IMR-90 (cell line): Measurements from ENCODE around the gene RFX6. TPM values are rescaled to one million over a fixed set of nuclear protein-coding genes. Genes with fewer than 3 reads are reported as not detected.

Experiments
- ATAC-seq: fragments of 200-7000 bp; cut with Tn5 transposase; 2 replicates; pipeline ENCODE4 v1.9.1; 2020; ENCODE audit warnings: low read depth, mild to moderate bottlenecking, moderate library complexity
- BruUV-seq: library from RNA; stranded (reverse); fragments of 400-500 nt; replicated peaks from 2 replicates; lab custom pipeline; 2021; lab: Mats Ljungman, UMichigan
- CTCF ChIA-PET: fragments of 300-600 bp; formaldehyde crosslinking; extraction: SDS; loops from one replicate; lab custom pipeline; 2021; ENCODE audit warnings: antibody characterized with exemption; lab: Yijun Ruan, JAX
- POLR2A ChIA-PET: fragments of 300-600 bp; sonication (Branson Sonifier 250); formaldehyde crosslinking; loops from one replicate; lab custom pipeline; 2022; ENCODE audit warnings: antibody characterized with exemption; ENCODE audit not compliant: unreplicated experiment; lab: Charles Lee
- DNase-seq: peaks from one replicate; pipeline ENCODE4 v3.0.0; 2013
- H2AFZ ChIP-seq: replicated peaks from 2 replicates; pipeline ENCODE3; 2013; ENCODE audit warnings: low read length, mild to moderate bottlenecking; ENCODE audit not compliant: poor library complexity
- H2AK5ac ChIP-seq: 2 replicates; pipeline ENCODE4 v1.6.1; 2013; ENCODE audit warnings: low read depth, low read length, inconsistent platforms
- H2AK9ac ChIP-seq: replicated peaks from 2 replicates; pipeline ENCODE3; 2013; ENCODE audit warnings: mild to moderate bottlenecking, low read depth, low read length, moderate library complexity; ENCODE audit not compliant: poor library complexity
- H2BK120ac ChIP-seq: 2 replicates; pipeline ENCODE4 v1.6.1; 2013; ENCODE audit warnings: low read depth, low read length, inconsistent platforms
- H2BK15ac ChIP-seq: 3 replicates; pipeline ENCODE4 v1.6.1; 2013; ENCODE audit warnings: low read depth, low read length, inconsistent platforms
- H2BK20ac ChIP-seq: 2 replicates; pipeline ENCODE4 v1.6.1; 2013; ENCODE audit warnings: low read depth, mild to moderate bottlenecking, inconsistent platforms, low read length, moderate library complexity
- H2BK5ac ChIP-seq: 2 replicates; pipeline ENCODE4 v1.6.1; 2013; ENCODE audit warnings: mild to moderate bottlenecking, low read depth, low read length, inconsistent platforms; ENCODE audit not compliant: poor library complexity, severe bottlenecking
- H3K14ac ChIP-seq: replicated peaks from 2 replicates; pipeline ENCODE4 v1.6.1; 2013; ENCODE audit warnings: low read depth, low read length, inconsistent platforms
- H3K18ac ChIP-seq: 2 replicates; pipeline ENCODE4 v1.6.1; 2013; ENCODE audit warnings: low read depth, low read length, control low read depth
- H3K23ac ChIP-seq: 2 replicates; pipeline ENCODE4 v1.6.1; 2013; ENCODE audit warnings: low read depth, low read length, inconsistent platforms
- H3K27ac ChIP-seq: 2 replicates; pipeline ENCODE4 v1.5.1; 2013; ENCODE audit warnings: mild to moderate bottlenecking, control low read depth, low read length; ENCODE audit not compliant: insufficient read depth
- H3K27me3 ChIP-seq: 2 replicates; pipeline ENCODE4 v1.6.1; 2013; ENCODE audit warnings: low read length; ENCODE audit not compliant: control insufficient read depth, insufficient read depth
- H3K36me3 ChIP-seq: 2 replicates; pipeline ENCODE4 v1.6.1; 2013; ENCODE audit warnings: low read length, mixed read lengths; ENCODE audit not compliant: control insufficient read depth, insufficient read depth
- H3K4ac ChIP-seq: 2 replicates; pipeline ENCODE4 v1.6.1; 2013; ENCODE audit warnings: low read depth, low read length, inconsistent platforms
- H3K4me1 ChIP-seq: 2 replicates; pipeline ENCODE4 v1.6.1; 2013; ENCODE audit warnings: low read length, mixed read lengths; ENCODE audit not compliant: control insufficient read depth, insufficient read depth
- H3K4me2 ChIP-seq: 2 replicates; pipeline ENCODE4 v1.6.1; 2013; ENCODE audit warnings: low read depth, mild to moderate bottlenecking, control low read depth, low read length, moderate library complexity
- H3K4me3 ChIP-seq: 2 replicates; pipeline ENCODE4 v1.5.1; 2013; ENCODE audit warnings: low read depth, mild to moderate bottlenecking, control low read depth, low read length, moderate library complexity; ENCODE audit not compliant: insufficient read depth
- H3K56ac ChIP-seq: 2 replicates; pipeline ENCODE4 v1.6.1; 2013; ENCODE audit warnings: low read length, inconsistent platforms; ENCODE audit not compliant: insufficient read depth; ENCODE audit errors: extremely low read depth
- H3K79me1 ChIP-seq, 2 experiments: 2 replicates each; pipeline ENCODE4 v1.6.1; 2013; ENCODE audit warnings: low read length in 2 of 2, inconsistent platforms in 1 of 2, low read depth in 1 of 2
- H3K9ac ChIP-seq: 2 replicates; pipeline ENCODE4 v1.6.1; 2013; ENCODE audit warnings: low read depth, low read length, control low read depth
- H3K9me1 ChIP-seq: 2 replicates; pipeline ENCODE4 v1.6.1; 2013; ENCODE audit warnings: low read length, inconsistent platforms; ENCODE audit not compliant: insufficient read depth
- H3K9me3 ChIP-seq: 2 replicates; pipeline ENCODE4 v1.6.1; 2013; ENCODE audit warnings: low read length; ENCODE audit not compliant: control insufficient read depth, insufficient read depth
- H4K20me1 ChIP-seq: 2 replicates; pipeline ENCODE4 v1.6.1; 2013; ENCODE audit warnings: low read length, inconsistent platforms; ENCODE audit not compliant: insufficient read depth
- H4K5ac ChIP-seq: 2 replicates; pipeline ENCODE4 v1.6.1; 2013; ENCODE audit warnings: mild to moderate bottlenecking, low read depth, low read length, control low read depth
- H4K8ac ChIP-seq, 2 experiments: 2 replicates each; pipeline ENCODE4 v1.6.1; 2013; ENCODE audit warnings: low read depth in 2 of 2, low read length in 2 of 2, control low read depth in 1 of 2, inconsistent platforms in 1 of 2
- H4K91ac ChIP-seq: 2 replicates; pipeline ENCODE4 v1.6.1; 2013; ENCODE audit warnings: low read depth, low read length, inconsistent platforms; ENCODE audit not compliant: insufficient read depth
- CTCF ChIP-seq: conservative IDR thresholded peaks from 2 replicates; pipeline ENCODE4 v1.5.1; 2012; ENCODE audit warnings: mild to moderate bottlenecking, low read depth, low read length, improper control_type of control experiment
- RFX5 ChIP-seq: IDR thresholded peaks from 2 replicates; pipeline ENCODE4 v1.8.0; 2012; ENCODE audit warnings: low read depth, mild to moderate bottlenecking, low read length, moderate library complexity
- USF2 ChIP-seq: fragments of 150-350 bp; IDR thresholded peaks from 2 replicates; pipeline ENCODE4 v1.6.1; 2017; ENCODE audit warnings: mild to moderate bottlenecking, antibody characterized with exemption, low read length, low read depth
- WGBS, 2 experiments: methylation state at CpG; one replicate each; pipeline versions ENCODE4 v1.1.5 to v1.1.7; 2013; ENCODE audit warnings: missing lambda C conversion rate in 2 of 2; ENCODE audit not compliant: insufficient read length in 1 of 2; ENCODE audit errors: extremely low coverage in 2 of 2; 5-methylcytosine and 5-hydroxymethylcytosine counted together
- dilution Hi-C: fragments of 300-500 bp; cut with HindIII; formaldehyde crosslinking; loops from one replicate; pipeline ENCODE4 v1.14.3; 2018; ENCODE audit warnings: low sequenced_read_pairs; ENCODE audit not compliant: unreplicated experiment
- in situ Hi-C: fragments of 300-500 bp; cut with MboI; formaldehyde crosslinking; loops from 3 replicates; pipeline ENCODE4 v1.14.3; 2019; ENCODE audit warnings: low sequenced_read_pairs, inconsistent platforms, mixed read lengths
- intact Hi-C: fragments of 100-400 bp; cut with micrococcal nuclease; formaldehyde crosslinking; loops from 2 replicates; pipeline ENCODE4 v1.10.0; 2022
- polyA plus RNA-seq, 3 experiments: library from polyadenylated mRNA; depleted of rRNA; stranded (reverse); fragments of >200 nt; gene quantifications; 2 replicates each; pipeline ENCODE4 v1.2.3, GENCODE V29; 2012; ENCODE audit warnings: low replicate concordance in 1 of 3
- total RNA-seq: library from RNA; depleted of rRNA; stranded (reverse); fragments of >200 nt; gene quantifications from 2 replicates; pipeline ENCODE4 v1.2.3, GENCODE V29; 2012

The RFX6 gene
- total and polyA plus RNA-seq, 2 of the 4 experiments (the other 2 are of a cell fraction), result not detected

GRCh38 chr6:116894669-116895068, 17.6 kb downstream of the RFX6 start:
- Histone ChIP-seq H3K23ac (no peak overlapping the region), H4K20me1 (no peaks in the 10 kb centered on the region), H3K4me1 (no peaks in the 10 kb centered on the region), H3K27me3 (no peaks in the 10 kb centered on the region), H3K36me3 (no peaks in the 10 kb centered on the region), H2AK9ac (no peak overlapping the region), H3K9ac (no peak overlapping the region), H4K8ac (no peak overlapping the region), H3K9me3 (no peaks in the 10 kb centered on the region), H2BK120ac (no peak overlapping the region), H4K91ac (no peak overlapping the region), H2BK20ac (no peak overlapping the region), H4K5ac (no peak overlapping the region), H3K79me1 (no peaks in the 10 kb centered on the region), H3K4ac (no peak overlapping the region), H2AK5ac (no peak overlapping the region), H3K4me2 (no peak overlapping the region), H3K4me3 (no peak overlapping the region), H2BK5ac (no peak overlapping the region), H2BK15ac (no peak overlapping the region), H3K9me1 (no peaks in the 10 kb centered on the region), H2AFZ (no peak overlapping the region), H3K27ac (no peak overlapping the region), H3K18ac (no peak overlapping the region), H3K56ac (no peak overlapping the region), H3K14ac (no peak overlapping the region)
- CTCF ChIA-PET, result no interaction called here
- no peak for DNase-seq
- WGBS, 2 experiments, result no CpG with 5 or more reads among the region's 1 CpG
- dilution Hi-C loops (no loop called here), intact Hi-C loops (no loop called here), in situ Hi-C loops (no loop called here)
- TF ChIP-seq RFX5 (no peak), CTCF (no peak), USF2 (no peak)
- ATAC-seq, result no peak
- POLR2A ChIA-PET, result no interaction called here
- no TSS peak for BruUV-seq
